ENCODE results near the gene IGFBPL1.

Gene IGFBPL1

GRCh38 chr9:38376021-38376670, 48.1 kb downstream of the IGFBPL1 start:
- no peak for DNase-seq

DNA sequence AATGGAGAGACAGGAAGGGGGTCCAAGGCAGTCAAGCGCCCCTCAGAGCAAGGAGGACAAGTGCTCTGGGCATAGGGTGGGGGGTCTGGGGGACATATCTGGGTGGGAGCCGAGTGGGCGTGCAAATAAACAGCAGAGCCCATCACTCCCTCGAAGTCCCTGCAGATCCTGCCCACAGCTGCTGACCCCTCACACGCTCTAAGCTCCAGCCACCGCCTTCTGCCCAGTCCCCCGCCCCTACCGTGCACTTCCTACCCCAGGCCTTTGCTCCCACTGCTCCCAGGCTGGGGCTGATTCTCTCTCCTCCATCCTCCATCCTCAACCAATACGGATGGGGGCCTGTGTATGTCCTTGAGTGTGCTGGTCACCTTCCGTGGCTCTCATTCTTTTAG, 48.7 kb downstream of the IGFBPL1 start:
- no peak for DNase-seq

DNA sequence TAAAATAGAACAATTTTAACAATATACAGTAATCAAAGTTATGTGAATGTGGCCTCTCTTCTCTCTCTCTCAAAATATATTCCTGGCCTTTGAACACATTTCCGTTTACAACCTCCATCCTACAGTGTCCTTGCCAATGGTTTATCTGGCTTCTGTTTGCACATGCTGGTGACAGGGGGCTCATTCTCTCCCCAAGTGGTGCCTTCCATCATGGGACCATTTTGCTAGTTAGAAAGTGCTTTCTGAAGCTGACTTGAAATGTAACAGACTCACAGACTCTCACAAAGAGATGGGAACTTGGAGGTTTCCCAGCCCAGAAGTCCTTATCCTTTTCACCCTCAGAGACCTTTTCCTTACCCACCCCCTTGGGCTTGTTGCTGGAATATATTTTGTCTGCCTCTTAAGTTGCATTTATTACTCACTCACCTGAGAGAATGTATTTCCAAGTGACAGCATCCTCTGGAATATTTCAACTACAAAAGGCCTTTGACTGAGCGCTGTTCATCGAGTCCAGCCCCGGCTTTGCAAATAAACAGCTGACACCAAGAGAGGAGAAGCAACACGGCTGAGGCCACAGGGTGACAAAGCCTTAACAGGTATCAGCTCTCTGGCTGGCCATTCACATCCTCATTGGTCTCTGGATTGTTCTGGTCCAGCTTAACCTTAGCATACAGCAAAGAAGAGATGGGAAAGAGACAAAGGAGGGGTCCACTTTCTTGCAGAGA, 49.2 kb downstream of the IGFBPL1 start:
- no peak for DNase-seq

DNA sequence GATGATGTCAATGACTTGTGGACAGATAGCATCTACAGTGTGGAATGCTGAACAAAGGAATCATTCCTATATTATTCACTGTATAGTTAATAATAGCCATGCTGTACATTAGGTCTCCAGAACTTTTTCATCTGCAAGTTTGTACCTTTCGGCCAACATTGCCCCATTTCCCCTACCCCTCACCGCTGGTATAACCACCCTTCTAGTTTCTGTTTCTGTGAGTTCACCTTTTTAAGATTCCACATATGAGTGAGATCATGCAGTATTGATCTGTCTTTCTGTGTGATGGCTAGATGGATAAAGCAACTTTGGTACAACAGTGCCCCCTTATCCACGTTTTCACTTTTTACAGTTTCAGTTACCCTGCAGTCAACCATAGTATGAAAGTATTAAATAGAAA, 50.6 kb downstream of the IGFBPL1 start:
- no peak for DNase-seq

DNA sequence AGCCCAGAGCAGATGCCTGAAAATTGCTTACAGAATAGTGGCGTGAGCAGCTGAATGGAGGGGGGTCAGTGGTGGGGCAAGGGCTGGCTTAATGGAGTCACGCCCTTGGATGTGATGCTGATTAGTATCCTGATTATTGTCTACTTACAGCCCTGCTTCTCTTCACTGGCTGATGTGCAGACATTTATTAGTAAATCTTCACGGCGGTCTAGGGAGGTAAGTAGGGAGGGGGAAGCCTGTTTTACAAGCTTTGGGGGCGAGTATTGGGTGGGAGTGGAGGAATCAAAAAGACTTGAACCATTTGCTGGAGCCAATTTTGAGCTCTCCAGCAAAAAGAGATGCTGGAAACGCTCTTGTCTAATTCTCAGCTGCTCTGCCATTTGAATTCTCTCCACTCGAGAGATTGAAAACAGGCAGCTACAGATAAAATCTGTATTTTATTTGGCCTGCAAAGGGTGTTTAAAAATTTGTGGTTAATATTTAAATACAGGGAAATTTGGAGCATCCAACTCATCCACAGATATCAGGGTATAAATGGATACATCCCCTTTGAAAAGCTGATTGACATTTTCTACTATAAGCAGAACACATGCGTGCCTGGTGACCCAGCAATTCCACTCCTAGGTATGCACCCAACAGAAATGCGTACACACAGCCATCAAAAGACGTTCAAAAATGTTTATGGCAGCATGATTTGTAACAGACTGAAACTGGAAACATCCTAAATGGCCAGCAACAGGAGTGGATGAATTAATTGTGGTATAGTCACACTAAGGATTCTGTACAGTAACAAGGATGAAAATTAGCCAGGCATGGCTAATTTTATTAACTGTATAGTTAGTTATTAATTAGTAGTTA, 51.3 kb downstream of the IGFBPL1 start:
- DNase-seq = no peak

DNA sequence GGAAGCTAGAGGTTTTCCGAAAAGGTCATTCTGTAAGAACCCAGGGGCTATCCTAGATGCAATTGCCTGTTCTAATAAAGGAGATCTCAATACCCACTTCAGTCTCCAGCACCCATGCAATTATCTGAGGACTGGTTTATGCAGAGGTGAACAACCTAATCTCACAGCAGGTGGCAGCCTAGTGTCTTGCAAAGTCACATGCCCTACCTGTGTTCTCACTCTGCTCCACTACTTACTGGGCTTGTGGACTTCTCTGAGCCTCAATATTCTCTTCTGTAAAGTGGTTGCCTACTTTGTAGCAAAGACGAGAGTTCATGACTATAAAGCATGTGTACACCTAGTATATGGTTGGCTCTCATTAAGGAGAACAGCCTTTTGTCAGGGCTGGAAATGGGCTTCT, 52.8 kb downstream of the IGFBPL1 start:
- no peak for DNase-seq

DNA sequence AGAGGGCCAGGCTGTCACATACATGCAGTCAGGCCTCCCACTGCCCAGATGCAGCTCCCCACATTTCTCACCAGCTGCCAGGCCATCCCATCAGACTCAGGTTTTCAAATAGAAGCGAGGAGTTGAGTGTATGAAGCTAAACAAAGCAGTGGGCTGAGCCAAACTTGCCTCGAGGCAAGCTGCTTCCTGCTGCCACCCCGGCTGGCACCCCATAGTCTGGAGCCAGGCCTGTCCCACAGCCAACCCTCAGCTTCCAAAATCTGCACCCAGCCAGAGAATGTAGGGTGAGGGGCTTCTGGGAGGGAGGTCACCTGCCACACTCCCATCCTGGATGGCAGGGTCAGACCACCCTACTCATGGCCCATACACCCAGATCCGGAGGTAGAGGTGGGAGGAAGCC, 54.1 kb downstream of the IGFBPL1 start:
- DNase-seq = no peak

GRCh38 chr9:38368731-38369130, 55.5 kb downstream of the IGFBPL1 start:
- no peak for DNase-seq

DNA sequence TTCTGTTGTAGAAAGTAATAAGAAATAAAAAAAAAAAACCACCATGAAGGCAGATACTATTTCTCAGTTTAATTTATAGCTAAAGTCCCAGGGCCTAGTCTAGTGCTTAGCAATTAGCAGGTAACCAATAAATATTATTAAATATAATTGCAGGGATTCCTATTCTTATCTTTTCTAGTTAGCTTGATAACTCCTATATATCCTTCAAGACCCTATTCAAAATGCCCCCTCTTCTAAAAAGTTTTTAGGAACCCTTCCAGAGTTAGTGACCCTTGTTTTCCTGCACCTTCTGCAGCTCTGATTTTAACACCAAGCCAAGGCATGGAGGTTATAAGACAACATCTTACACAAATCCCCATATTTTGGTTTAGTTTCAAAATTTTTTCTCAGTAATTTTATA, 56.4 kb downstream of the IGFBPL1 start:
- DNase-seq = no peak

DNA sequence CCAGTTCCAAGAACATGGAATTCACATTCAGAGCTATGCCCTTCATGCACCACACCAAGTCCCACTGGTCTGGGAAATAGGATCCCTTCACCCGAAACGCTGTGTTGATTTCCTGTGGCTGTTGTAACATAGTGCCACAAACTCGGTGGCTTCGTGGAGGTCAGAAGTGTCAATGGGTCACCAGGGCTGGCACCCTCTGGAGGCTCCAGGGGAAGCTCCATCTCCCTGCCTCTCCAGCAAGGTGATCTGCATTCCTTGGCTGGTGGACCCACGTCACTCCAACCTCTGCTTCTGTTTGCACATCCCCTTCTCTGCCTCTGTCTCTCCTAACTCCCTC, 60.7 kb downstream of the IGFBPL1 start:
- DNase-seq = no peak

GRCh38 chr9:38362852-38363588, 61.2 kb downstream of the IGFBPL1 start:
- no peak for DNase-seq

DNA sequence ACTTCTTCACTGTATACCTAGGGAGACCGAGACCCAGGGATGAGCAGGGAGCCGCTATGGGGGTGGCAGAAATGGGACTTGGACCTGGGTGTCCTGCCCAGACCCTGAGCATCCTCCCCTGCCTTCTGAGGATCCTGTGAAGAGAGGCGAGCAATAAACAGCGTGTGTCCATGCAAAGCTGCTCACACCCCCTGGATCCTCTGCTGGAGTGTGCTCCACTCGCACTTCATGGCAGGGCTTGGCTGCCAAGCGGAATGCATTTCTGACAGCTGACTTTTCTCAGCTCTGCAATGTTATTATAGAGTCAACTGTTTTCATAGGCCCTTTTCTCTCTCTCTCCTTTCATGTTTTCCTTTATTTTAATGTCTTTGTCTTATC, 62.8 kb downstream of the IGFBPL1 start:
- no peak for DNase-seq

DNA sequence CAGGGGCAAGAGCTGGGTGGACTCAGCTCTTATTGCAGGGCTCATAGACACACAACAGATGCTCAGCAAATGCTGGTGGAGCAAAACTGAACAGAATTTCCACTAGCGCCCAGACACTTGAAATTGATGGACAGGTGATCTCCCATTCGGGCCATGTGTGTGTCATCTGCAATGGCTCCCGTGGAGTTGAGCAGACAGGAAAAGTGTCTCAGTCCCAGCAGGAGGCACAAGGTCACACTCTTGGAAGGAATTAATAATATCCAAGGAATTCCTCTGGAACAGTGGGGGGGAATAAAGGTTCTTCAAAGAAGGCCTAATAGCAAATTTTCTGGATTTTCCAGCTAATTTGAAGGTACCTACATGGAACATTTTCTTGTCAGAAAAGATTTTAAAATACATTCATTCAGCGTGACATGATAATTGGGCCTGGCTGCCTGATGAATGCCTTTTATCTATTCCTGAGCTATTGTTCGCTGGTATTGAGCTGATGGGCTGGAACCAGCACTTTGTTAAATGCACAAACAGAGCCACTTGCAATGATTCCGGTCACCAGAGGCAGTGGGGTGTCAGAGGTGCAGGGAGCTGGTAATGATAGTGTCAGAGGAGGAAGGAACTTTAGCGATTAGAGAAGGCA, 63.3 kb downstream of the IGFBPL1 start:
- DNase-seq = no peak

DNA sequence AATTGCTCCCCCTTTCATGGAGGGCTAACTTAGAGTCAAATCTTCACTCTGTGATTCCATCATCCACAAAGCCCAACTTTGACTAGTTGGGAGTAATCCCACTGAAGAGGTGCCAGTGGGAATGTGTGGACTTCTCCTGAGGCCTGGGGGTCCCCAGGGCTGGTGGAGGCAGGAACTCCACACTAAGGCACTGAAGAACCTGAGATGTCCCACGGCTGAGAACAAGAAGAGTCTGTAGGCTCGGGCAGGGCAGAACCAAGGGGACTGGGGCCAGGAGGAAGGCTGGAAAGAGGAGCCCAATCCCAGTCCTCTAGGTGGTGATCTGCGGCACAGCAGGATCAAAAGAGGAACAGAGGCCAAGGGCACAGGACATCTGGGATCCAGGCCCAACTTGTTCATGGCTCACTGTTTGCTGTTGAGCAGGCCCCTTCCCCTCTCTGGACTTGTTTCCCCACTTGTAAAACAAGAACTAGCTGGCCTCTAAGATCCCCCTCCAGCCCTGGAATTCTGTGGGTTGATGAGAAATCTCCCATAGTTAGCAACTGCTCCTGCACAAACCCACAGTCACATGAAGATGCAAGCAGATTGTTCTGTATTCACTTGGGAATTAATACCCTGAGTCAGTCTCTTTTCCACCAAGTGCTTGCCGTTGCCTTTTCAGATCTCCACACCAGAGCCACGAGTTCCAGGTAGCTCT, 64.4 kb downstream of the IGFBPL1 start:
- DNase-seq = no peak

GRCh38 chr9:38359297-38359653, 65.0 kb downstream of the IGFBPL1 start:
- DNase-seq = no peak

- no peak for DNase-seq
Observed at GRCh38 chr9:38358390-38359296, 65.6 kb downstream of the IGFBPL1 start.

GRCh38 chr9:38357350-38358114, 66.7 kb downstream of the IGFBPL1 start:
- DNase-seq = no peak

DNA sequence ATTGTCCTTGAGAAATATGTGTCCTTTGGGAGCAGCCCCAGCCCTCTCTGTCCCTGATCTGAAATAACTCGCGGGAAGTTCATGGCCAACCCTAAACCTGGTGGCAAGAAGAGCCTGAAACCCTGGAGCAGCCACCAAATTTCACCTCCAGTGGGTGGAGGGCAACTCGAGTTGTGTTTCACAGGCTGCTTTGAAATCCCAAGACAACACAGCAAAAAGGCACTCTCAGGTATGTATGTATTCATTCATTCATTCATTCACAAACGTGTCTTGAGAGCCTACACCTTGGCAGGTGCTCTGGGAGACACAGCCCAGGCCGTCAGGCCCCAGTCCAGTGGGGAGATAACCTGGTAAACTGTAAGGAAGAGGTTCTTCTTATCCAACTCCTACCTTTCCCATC, 67.4 kb downstream of the IGFBPL1 start:
- no peak for DNase-seq

All from activated effector memory CD4-positive, alpha-beta T cell treated with Interleukin-2 at 50 U/mL for 16 hours (primary cell).